LNCaP clone FGC (cell line): ENCODE data around the gene FAM187B.

Experiments used
- DNase-seq: peaks from one replicate; pipeline ENCODE4 v3.0.0-alpha.2; 2011; ENCODE audit warnings: low read depth
- H3K4me3 ChIP-seq: 2 replicates; pipeline ENCODE4 v1.5.1; 2011; ENCODE audit warnings: mild to moderate bottlenecking, low read depth, low read length, control low read depth
- TF ChIP-seq, protein P1 (sequence below): IDR thresholded peaks from 2 replicates; pipeline ENCODE4 v1.5.1; 2012; ENCODE audit warnings: mild to moderate bottlenecking; ENCODE audit not compliant: control insufficient read depth, insufficient read depth; ENCODE audit errors: extremely low read depth

FAM187B gene

DNA sequence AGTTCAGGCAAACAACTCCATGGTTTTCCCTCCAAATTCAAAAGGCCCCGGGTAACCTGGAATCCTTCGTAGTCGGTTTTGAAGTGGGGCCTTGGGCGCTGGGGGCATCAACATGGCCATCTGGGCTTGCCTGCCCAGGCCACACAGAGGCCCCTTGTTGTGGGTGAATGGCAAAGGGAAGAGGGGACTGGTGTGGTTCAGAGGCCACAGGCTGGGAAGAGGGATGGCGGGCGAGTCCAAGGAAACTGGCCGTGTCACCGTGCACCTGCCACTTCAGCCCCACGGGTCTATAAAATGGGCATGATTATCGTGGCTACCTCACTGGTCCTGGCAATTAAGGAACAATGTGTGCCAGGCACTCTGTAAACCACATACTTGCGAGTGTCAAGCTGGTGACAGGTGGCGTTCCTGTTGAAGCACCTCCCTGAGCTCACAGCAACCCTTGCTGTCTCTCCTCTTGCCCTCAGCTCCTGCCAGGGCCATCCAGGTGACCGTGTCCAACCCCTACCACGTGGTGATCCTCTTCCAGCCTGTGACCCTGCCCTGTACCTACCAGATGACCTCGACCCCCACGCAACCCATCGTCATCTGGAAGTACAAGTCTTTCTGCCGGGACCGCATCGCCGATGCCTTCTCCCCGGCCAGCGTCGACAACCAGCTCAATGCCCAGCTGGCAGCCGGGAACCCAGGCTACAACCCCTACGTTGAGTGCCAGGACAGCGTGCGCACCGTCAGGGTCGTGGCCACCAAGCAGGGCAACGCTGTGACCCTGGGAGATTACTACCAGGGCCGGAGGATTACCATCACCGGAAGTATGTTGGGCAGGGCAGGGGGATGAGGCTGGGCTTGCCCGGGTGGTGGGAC, 21.5 kb upstream of the FAM187B start:
- DNase-seq: no peak
- TF ChIP-seq, protein P1, sequence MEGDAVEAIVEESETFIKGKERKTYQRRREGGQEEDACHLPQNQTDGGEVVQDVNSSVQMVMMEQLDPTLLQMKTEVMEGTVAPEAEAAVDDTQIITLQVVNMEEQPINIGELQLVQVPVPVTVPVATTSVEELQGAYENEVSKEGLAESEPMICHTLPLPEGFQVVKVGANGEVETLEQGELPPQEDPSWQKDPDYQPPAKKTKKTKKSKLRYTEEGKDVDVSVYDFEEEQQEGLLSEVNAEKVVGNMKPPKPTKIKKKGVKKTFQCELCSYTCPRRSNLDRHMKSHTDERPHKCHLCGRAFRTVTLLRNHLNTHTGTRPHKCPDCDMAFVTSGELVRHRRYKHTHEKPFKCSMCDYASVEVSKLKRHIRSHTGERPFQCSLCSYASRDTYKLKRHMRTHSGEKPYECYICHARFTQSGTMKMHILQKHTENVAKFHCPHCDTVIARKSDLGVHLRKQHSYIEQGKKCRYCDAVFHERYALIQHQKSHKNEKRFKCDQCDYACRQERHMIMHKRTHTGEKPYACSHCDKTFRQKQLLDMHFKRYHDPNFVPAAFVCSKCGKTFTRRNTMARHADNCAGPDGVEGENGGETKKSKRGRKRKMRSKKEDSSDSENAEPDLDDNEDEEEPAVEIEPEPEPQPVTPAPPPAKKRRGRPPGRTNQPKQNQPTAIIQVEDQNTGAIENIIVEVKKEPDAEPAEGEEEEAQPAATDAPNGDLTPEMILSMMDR: no peak
- H3K4me3 ChIP-seq: peak overlapping the region; percentile 96

DNA sequence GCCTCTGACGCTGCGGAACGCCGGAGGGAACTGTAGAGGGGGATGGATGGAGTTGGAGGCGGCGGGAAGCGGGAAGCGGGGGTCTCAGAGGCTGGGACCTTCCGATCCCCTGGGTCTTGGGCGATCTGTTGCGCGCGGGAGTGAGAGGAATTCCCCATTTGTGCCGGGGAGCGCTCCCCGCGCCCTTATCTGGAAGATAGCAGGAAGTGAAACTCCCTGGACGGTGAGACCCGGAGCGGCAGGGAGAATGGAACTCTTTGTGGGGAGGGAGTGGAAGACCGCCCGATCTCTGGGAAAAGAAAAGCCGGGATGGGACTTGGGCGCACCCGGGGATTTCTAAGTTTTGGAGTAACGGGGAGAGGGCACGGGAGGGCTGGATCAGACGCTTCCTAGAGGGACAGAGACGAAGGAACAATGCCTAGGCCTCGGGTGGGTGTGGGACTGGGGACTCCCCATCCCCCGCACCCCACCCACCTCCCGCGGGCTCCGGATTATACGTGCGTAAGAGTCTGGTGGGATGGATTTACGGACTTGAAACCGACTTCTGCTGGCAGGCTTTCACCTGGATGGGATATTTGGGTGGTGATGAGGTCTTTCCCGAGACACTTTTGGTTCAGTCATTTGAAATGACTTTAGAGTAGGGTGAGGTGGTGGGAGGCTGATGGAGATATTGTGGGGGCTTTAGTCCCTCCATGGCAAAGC, 20.8 kb upstream of the FAM187B start:
- DNase-seq: no peak
- H3K4me3 ChIP-seq: peak overlapping the region; percentile 96
- TF ChIP-seq, protein P1: no peak

DNA sequence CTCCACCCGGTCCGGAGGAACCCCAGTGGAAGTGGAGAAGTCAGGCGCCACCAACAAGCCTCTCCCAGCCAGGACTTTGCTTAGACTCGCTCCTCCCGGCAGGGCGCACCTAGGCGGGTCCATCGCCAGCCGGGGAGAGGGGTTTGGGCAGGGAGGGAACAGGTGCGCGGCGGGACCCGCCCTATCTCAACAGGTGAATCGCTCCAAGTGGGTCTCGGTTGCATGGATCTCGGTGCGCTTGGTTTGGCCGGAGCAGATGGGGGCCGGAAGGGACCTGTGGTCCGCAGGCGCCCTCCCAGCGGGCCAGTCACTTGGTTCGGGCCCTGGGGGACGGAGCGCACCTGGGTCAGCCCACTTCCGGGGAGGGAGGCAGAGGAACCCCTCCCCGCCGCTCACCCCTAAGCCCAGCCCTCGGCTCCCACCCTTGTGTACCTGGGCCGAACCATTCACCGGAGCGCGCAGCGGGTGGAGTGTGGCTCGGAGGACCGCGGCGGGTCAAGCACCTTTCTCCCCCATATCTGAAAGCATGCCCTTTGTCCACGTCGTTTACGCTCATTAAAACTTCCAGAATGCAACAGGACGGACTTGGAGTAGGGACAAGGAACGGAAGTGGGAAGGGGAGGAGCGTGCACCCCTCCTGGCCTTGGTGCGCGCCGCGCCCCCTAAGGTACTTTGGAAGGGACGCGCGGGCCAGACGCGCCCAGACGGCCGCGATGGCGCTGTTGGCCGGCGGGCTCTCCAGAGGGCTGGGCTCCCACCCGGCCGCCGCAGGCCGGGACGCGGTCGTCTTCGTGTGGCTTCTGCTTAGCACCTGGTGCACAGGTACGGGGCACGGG, 20.0 kb upstream of the FAM187B start, which contains the start of gene LSR:
Gene LSR, plus strand, starts transcription at position 693 of the 836 bp plus-strand sequence. Its CDS starts 21 bp downstream, at position 714.
- TF ChIP-seq, protein P1: no peak
- peak; percentile 91 for DNase-seq
- H3K4me3 ChIP-seq: peak within 1 kb of the TSS; percentile 96

GRCh38 chr19:35247526-35248309, 19.2 kb upstream of the FAM187B start:
- H3K4me3 ChIP-seq: peak overlapping the region; percentile 96
- DNase-seq: peak; percentile 94
- TF ChIP-seq, protein P1: peak; percentile 55

GRCh38 chr19:35246466-35247092, 18.0 kb upstream of the FAM187B start:
- no peak for DNase-seq
- H3K4me3 ChIP-seq: no peak overlapping the region
- TF ChIP-seq, protein P1: no peak

- no peak overlapping the region for H3K4me3 ChIP-seq
- TF ChIP-seq, protein P1: no peak
- no peak for DNase-seq
Measured at GRCh38 chr19:35241417-35241816, 12.9 kb upstream of the FAM187B start.
